HG03045 (cell line): ENCODE results near the gene HMHB1.

ENCODE experiments used
- ATAC-seq: cut with Tn5 transposase; IDR thresholded peaks from one replicate; pipeline ENCODE4 v1.9.1; 2021; ENCODE audit warnings: mild to moderate bottlenecking, moderate library complexity; ENCODE audit not compliant: unreplicated experiment

The HMHB1 gene

DNA sequence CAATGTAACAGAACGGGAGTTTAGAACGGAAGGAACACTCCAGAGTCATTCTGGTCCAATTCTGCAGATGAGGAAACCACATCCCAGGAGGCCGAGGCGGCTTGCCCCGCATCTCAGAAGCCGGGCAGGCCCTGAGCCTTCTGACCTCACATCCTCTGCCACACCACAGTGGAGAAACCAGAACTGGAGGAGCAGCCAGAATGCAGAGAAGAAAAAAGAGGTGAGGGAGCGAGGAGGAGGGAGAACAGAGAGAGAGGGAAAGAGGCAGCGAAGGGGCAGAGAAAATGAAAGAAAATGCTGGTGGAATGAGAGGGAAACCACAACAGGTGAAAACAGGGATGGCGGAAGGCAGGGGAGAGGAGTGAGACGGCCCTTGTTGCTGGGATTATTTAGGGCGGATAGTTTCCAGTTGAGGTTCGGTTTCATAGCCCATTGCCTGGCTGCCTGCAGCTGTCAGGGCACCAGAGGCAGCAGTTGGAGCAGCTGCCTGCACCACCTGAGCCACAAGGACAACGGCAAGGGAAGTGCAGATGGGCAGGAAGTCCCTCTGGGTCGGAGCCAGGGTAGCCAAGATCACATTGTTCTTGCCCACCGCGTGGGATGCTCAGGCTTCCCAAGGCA lies at the start of gene HMHB1:
HMHB1 (plus strand) TSS at position 77 of the 621 bp plus-strand sequence.
- peak; percentile 61 for ATAC-seq

GRCh38 chr5:143762636-143763220 lies 49.2 kb upstream of the HMHB1 start:
- ATAC-seq = no peak

DNA sequence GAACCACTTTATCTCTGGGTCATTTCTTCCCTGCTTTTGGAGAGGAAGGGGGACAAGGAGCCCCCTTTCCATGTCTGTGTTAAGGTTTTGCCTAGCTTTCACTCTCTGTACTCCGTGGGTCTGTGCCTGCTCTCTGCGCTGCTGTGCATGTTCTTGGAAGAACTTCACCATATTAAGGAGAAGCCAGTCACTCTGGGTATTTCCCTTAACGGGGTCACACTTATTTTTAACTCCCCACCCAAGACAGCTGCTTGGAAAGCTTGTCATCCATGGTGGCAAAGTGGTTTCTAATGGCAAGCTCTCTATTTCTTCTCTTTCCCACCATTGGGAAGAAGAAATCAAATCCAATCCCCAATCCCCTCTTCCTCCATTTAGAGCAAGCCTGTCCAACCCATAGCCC lies 44.8 kb upstream of the HMHB1 start:
- no peak for ATAC-seq

GRCh38 chr5:143769026-143769786 lies 42.8 kb upstream of the HMHB1 start:
- ATAC-seq = no peak

DNA sequence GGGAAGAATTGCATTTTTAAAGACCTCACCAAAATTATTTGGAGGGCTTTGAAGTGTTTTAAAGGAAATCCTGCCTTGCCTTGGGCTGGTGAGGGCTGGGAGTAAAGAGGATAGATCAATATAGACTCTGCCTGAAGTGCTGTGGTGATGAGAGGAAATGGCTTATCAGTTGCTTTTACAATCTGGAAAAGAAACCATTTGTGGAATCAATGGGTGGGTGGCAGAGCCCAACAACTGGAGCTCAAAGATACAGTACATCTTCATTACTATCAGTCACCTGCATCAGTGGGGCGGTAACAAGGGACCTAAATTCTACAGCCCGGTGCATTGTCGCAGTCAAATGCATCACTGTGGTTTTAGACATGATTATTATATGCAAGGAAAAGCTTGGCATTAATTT lies 41.5 kb upstream of the HMHB1 start:
- ATAC-seq = no peak

GRCh38 chr5:143771189-143771588 lies 40.8 kb upstream of the HMHB1 start:
- ATAC-seq = no peak

- no peak for ATAC-seq
Measured at GRCh38 chr5:143771602-143772001, 40.4 kb upstream of the HMHB1 start.

DNA sequence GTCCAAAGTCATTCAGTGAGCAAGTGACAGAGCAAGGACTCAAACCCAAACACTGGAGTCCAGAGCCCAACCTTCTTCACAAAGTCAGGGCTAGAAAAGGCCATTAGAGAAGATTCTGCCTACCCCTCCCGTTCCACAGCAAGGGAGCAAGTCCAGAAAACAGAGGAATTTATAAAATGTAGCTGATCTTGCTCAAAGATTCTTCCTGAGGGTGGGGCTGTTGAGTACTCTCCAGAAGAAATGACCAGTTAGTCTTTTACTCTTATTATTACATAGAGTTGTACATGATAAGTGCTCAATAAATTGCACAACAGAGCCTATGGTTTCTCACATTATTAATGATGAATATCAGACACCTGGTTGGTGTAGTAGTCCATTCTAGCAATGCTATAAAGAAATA lies 39.3 kb upstream of the HMHB1 start:
- ATAC-seq = no peak

- no peak for ATAC-seq
Measured at GRCh38 chr5:143775258-143775657, 36.7 kb upstream of the HMHB1 start.

- no peak for ATAC-seq
Measured at GRCh38 chr5:143776951-143777350, 35.0 kb upstream of the HMHB1 start.

- ATAC-seq = no peak
Measured at GRCh38 chr5:143779506-143779905, 32.5 kb upstream of the HMHB1 start.

GRCh38 chr5:143781993-143782520 lies 29.9 kb upstream of the HMHB1 start:
- no peak for ATAC-seq

- ATAC-seq = no peak
Measured at GRCh38 chr5:143782588-143783386, 29.2 kb upstream of the HMHB1 start.

GRCh38 chr5:143788401-143788800 lies 23.6 kb upstream of the HMHB1 start:
- no peak for ATAC-seq

DNA sequence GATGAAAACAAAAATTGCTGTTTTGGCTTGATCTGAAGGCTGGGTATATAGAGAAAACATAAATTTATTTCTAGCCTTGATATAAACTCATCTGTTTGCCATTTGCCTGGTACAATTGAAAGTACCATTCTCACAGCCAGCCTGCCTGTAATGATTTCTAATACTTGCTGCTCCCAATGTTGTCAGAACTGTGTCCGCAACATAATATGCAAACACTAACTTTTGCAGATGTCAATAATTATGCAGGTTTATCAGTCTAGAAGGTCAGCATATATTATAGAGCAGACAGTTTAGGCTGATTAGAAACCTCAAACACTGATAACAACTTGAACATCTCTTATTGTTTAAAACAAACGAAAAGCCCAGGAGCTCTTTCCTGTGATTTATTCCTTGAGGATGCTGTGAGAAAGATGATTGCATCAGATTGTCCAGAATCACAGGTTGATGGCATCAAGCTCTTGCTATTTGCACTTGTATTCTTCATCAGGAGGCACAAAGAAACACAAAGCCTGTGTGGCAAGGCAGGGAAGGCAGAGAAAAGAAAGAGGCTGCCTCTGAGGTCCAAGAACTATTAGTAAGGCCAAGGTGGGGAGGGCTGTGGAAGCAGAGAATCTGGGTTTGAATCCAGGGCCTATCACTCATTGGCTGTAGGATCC lies 21.4 kb upstream of the HMHB1 start:
- no peak for ATAC-seq

DNA sequence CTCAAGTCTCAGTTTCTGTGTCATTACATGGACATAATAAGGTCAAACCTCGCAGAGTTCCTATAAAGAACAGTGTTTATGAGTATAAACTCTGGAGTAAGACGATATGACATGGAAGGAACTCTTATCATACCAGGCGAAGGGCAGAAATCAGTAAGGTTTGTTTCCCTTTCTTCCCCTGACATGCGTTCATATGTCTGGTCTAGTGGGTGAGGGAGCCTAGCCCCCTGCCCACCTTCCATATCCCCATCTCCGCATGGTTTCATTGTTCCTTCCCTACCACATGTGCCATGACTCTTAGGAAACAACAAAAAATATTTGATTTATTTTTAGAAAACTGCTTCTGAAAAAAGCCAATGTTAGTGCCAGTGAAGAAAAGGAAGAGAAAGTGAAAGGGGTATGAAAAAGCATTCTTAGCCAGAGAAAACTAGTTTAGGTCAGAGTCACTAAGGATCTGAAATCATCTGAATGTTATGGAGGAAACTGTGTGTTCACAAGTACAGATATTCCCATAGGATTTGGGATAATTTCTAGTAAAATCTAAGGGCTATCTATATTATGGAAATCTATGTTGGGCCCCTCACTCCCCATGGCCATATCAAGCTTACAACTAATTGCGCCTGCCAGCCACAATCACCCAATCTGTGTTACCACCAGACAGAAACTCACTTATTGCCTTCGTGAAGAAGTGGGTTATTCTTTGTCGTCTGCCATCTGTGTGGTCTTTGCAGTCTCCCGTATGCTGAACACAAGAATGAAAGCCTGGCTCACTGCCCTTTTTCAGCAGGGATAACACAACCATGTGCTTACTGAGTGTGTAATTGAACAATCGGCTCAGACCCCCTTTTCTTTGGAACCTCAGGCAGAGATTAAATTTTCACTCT lies 19.9 kb upstream of the HMHB1 start:
- no peak for ATAC-seq

DNA sequence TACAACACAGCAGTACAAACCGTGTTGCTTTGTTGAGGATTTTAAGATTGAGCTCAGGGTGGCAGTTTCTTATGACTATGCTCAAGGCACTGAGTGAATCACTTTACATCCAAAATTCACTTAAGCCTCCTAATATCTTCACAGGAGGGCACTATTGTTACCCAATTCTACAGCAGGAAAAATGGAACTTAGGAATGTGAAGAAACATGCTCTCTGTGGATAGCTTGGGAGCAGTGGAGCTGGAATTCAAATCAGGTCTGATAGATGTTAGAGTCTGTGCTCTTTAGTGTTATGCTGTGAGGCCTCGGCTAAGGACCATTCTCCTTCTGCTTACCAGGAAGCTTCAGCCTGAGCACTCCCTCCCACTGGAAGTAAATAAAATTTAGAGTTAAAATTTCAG lies 18.7 kb upstream of the HMHB1 start:
- no peak for ATAC-seq

DNA sequence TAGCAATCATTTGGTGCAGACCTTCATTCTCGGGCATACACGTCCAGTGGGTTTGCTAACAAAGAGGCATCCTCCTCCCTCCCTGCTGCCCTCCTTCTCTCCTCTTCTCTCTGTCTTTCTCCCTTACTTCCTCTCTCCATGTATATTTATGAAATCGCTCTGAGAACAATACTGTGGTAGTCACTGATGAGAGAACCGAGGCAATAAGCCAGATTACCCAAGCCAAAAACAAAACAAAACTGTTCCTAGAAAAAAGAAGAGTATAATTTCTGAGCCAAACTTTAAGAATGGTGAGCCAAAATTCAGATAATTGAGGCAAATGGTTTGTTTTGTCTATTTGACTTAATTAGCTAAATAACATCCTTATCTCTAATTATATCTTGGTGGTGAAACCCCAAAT lies 15.8 kb upstream of the HMHB1 start:
- no peak for ATAC-seq

DNA sequence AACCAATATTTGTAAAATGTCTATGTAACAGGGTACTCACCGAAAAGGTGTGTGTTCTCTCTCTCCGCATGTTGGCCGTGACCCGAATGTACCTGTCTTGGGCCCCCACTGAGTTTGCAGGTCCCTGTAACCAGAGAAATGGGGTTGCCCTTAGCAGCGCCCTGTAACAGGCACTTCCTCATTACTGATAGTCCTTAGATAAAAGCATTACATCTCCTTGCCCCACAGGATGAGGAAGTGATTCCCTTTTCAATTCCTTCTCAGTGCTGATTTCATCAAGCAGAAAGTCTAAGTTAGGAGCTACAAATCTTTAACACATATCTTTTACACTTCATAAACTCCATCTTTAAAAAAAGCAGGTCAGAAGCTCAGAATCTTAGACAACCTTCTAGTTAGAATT lies 15.2 kb upstream of the HMHB1 start:
- ATAC-seq = no peak

GRCh38 chr5:143800715-143801114 lies 11.2 kb upstream of the HMHB1 start:
- ATAC-seq = no peak
